ENCODE measurements around the gene PDE4B. TPM values are rescaled to one million over a fixed set of nuclear protein-coding genes. Genes with fewer than 3 reads are reported as not detected.

Gene PDE4B
- total and polyA plus RNA-seq, 12 donors: 2.0 to 63.2 (median 15.3) TPM

DNA sequence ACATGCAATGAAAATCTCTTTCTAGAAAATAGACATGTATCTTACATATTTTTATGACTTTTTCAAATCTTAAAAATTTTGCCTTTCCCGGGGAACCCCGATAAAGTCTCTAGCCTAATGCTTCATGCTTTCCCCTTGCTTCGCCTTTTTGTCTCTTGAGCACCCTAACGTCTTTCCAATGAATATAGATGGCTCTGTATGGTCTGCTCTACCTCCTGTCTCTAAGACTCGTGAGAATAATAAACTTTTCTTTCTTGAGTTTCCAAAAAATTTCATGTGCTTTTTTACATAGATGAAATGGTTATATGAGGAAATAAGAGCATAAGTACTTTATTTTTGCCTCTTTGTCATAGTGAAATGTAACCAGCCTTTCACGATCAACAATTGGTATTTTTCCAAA lies 202.6 kb downstream of the PDE4B start:
- ATAC-seq (no peak), DNase-seq (no peak)
- H3K4me3 ChIP-seq: no peak overlapping the region
- intact Hi-C loops (cut with DNase I): no loop called here
- 55 to 62% methylated on average over 6 of the region's 6 CpGs for WGBS, 2 donors
- H3K4me1 ChIP-seq: no peaks in the 10 kb centered on the region
- peaks cover 0 to 15% (median 0%) of the 10 kb centered on the region in 7 donors for H3K27me3 ChIP-seq
- no peaks in the 10 kb centered on the region for H3K36me3 ChIP-seq
- TF ChIP-seq, protein P1, sequence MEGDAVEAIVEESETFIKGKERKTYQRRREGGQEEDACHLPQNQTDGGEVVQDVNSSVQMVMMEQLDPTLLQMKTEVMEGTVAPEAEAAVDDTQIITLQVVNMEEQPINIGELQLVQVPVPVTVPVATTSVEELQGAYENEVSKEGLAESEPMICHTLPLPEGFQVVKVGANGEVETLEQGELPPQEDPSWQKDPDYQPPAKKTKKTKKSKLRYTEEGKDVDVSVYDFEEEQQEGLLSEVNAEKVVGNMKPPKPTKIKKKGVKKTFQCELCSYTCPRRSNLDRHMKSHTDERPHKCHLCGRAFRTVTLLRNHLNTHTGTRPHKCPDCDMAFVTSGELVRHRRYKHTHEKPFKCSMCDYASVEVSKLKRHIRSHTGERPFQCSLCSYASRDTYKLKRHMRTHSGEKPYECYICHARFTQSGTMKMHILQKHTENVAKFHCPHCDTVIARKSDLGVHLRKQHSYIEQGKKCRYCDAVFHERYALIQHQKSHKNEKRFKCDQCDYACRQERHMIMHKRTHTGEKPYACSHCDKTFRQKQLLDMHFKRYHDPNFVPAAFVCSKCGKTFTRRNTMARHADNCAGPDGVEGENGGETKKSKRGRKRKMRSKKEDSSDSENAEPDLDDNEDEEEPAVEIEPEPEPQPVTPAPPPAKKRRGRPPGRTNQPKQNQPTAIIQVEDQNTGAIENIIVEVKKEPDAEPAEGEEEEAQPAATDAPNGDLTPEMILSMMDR (IDR thresholded peaks at IDR 0.05): no peak
- H3K27ac ChIP-seq: no peak overlapping the region
- no peaks in the 10 kb centered on the region for H3K9me3 ChIP-seq

DNA sequence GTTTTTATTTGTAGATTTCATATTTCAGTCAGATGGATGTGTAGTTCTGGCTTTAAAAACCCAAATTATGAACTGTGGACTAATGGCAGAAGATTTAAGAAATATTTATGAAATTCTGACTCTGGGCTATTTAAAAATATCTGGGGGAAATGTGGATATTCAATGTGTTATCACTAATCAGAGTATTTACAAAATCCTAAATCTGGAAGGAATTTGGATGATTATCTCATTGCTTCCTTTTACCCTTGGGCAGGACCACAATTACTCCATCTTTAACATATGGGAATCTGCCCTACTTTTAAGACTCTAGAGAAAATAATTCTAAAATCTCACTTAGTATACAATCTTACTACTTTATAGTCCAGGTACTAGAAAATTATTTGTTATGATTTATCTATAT lies 203.2 kb downstream of the PDE4B start:
- H3K4me3 ChIP-seq: no peak overlapping the region
- H3K9me3 ChIP-seq: no peaks in the 10 kb centered on the region
- TF ChIP-seq, protein P1 (IDR thresholded peaks at IDR 0.05): no peak
- no peaks in the 10 kb centered on the region for H3K36me3 ChIP-seq
- no peaks in the 10 kb centered on the region for H3K4me1 ChIP-seq
- H3K27me3 ChIP-seq: peaks cover 0 to 15% (median 0%) of the 10 kb centered on the region in 7 donors
- H3K27ac ChIP-seq: no peak overlapping the region
- ATAC-seq (no peak), DNase-seq (no peak)
- intact Hi-C loops (cut with DNase I): no loop called here

DNA sequence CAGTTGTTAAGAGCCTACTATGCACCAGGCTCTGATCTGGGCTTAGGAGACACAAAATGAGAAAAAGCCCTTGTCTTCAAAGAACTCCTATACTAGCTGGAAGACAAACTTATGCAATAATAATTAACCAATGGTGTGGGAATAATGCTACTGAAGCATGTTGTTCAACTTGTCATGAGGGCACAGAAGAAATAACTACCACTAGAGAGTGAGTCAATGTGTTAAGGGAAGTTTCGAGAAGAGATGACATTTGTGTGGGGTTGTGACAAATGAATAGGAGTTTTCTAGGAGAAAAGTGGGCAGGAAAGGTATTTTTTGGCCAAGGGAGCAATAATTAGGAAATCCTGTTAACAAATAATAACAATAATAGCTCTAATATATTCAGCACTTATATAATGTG lies 205.0 kb downstream of the PDE4B start:
- 88 to 92% methylated on average over 1 of the region's 1 CpG for WGBS, 2 donors
- Histone ChIP-seq H3K36me3 (no peaks in the 10 kb centered on the region), H3K27me3 (peaks cover 0 to 15% (median 0%) of the 10 kb centered on the region in 7 donors), H3K4me1 (no peaks in the 10 kb centered on the region), H3K4me3 (no peak overlapping the region), H3K9me3 (no peaks in the 10 kb centered on the region), H3K27ac (no peak overlapping the region)
- DNase-seq (no peak), ATAC-seq (no peak)
- intact Hi-C loops (cut with DNase I): no loop called here
- TF ChIP-seq, protein P1 (IDR thresholded peaks at IDR 0.05): no peak

DNA sequence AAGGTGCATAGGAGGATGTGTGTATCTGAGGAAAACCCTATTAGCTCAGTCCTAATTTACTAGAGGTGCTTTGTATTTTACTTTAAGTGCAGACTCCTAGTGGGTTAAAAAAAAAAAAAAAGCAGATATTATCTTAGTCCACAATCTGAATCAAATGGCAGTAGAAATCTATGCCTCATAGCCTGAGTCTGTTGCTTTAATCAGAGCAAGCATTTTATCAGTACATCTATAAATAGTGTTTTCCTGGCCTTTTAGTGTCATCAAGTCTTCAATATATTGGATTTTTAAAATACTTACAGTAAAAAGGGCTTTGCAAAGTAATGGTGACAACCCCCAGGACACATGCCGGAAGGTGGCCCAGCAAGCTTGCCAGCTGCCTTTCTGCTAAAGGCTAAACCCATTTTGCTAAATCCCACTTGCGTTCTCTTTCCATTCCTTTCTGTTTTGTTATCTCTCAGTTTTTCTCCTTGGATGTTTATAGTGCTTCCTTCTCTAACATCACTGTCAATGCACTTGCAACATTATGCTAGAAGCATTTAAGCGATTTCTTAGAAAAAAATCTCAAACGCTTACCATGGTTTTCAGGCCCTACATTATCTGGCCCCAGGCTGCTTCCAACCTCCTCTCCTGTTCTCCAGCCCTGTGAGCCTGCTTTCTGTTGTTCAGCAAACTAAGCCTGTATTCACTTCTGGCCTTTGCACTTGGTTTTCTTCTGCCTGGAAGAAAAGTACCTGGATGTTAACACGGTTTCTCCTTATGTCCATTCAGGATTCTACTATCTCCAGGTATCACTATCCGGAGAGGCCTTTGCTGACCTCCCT lies 206.3 kb downstream of the PDE4B start:
- TF ChIP-seq, protein P1 (IDR thresholded peaks at IDR 0.05): no peak
- H3K9me3 ChIP-seq: no peaks in the 10 kb centered on the region
- intact Hi-C loops (cut with DNase I): no loop called here
- WGBS, 2 donors: 91% methylated on average over 6 of the region's 6 CpGs
- no peaks in the 10 kb centered on the region for H3K36me3 ChIP-seq
- H3K27ac ChIP-seq: no peak overlapping the region
- H3K27me3 ChIP-seq: peaks cover 0 to 19% (median 0%) of the 10 kb centered on the region in 7 donors
- H3K4me1 ChIP-seq: no peaks in the 10 kb centered on the region
- ATAC-seq: no peak
- no peak for DNase-seq
- H3K4me3 ChIP-seq: no peak overlapping the region
